Measurements from ENCODE around the gene TBL1XR1.

TBL1XR1 gene

GRCh38 chr3:177131927-177132636 is 65.2 kb downstream of the TBL1XR1 start:
- in situ Hi-C loops (cut with HindIII; ENCODE audit: low sequenced_read_pairs) = no loop called here
- no peak overlapping the region for H3K4me3 ChIP-seq (ENCODE audit: low read depth, low read length)
- TF ChIP-seq CTCF (IDR thresholded peaks at IDR 0.05; ENCODE audit: low read depth, low read length, missing control alignments) = no peak
- DNase-seq (ENCODE audit: low read depth) = no peak

- in situ Hi-C loops (cut with HindIII; ENCODE audit: low sequenced_read_pairs) = no loop called here
- H3K4me3 ChIP-seq (ENCODE audit: low read depth, low read length) = no peak overlapping the region
- DNase-seq (ENCODE audit: low read depth) = no peak
- TF ChIP-seq CTCF (IDR thresholded peaks at IDR 0.05; ENCODE audit: low read depth, low read length, missing control alignments) = no peak
Observed at GRCh38 chr3:177127008-177127407, 70.3 kb downstream of the TBL1XR1 start.

- DNase-seq (ENCODE audit: low read depth) = peak; percentile 86
- H3K4me3 ChIP-seq (ENCODE audit: low read depth, low read length) = no peak overlapping the region
- in situ Hi-C loops (cut with HindIII; ENCODE audit: low sequenced_read_pairs) = no loop called here
- no peak for TF ChIP-seq CTCF (IDR thresholded peaks at IDR 0.05; ENCODE audit: low read depth, low read length, missing control alignments)
Observed at GRCh38 chr3:177126015-177126773, 71.1 kb downstream of the TBL1XR1 start.

- DNase-seq (ENCODE audit: low read depth) = no peak
- no peak overlapping the region for H3K4me3 ChIP-seq (ENCODE audit: low read depth, low read length)
- in situ Hi-C loops (cut with HindIII; ENCODE audit: low sequenced_read_pairs) = no loop called here
- no peak for TF ChIP-seq CTCF (IDR thresholded peaks at IDR 0.05; ENCODE audit: low read depth, low read length, missing control alignments)
Observed at GRCh38 chr3:177124882-177125281, 72.4 kb downstream of the TBL1XR1 start.

GRCh38 chr3:177123822-177124221 is 73.5 kb downstream of the TBL1XR1 start:
- H3K4me3 ChIP-seq (ENCODE audit: low read depth, low read length) = no peak overlapping the region
- in situ Hi-C loops (cut with HindIII; ENCODE audit: low sequenced_read_pairs) = no loop called here
- TF ChIP-seq CTCF (IDR thresholded peaks at IDR 0.05; ENCODE audit: low read depth, low read length, missing control alignments) = no peak
- no peak for DNase-seq (ENCODE audit: low read depth)

- no peak for TF ChIP-seq CTCF (IDR thresholded peaks at IDR 0.05; ENCODE audit: low read depth, low read length, missing control alignments)
- in situ Hi-C loops (cut with HindIII; ENCODE audit: low sequenced_read_pairs) = no loop called here
- no peak for DNase-seq (ENCODE audit: low read depth)
- H3K4me3 ChIP-seq (ENCODE audit: low read depth, low read length) = no peak overlapping the region
Observed at GRCh38 chr3:177122183-177122856, 75.0 kb downstream of the TBL1XR1 start.
